HCT116 (cell line): Measurements from ENCODE around the gene DNASE2. TPM values are rescaled to one million over a fixed set of nuclear protein-coding genes. Genes with fewer than 3 reads are reported as not detected.
A peak's percentile ranks its signal among the peaks of the same experiment; 100 is the strongest.

ENCODE experiments used
- ATAC-seq: fragments of 200-7000 bp; cut with Tn5 transposase; 2 replicates; pipeline ENCODE4 v1.9.1; 2020; ENCODE audit warnings: mild to moderate bottlenecking, moderate library complexity
- BruUV-seq: library from RNA; stranded (reverse); fragments of 400-500 nt; replicated peaks from 2 replicates; lab custom pipeline; 2021; lab: Mats Ljungman, UMichigan
- CTCF ChIA-PET: fragments of 300-600 bp; sonication (Branson Sonifier 250); formaldehyde crosslinking; loops from one replicate; lab custom pipeline; 2021; ENCODE audit warnings: antibody characterized with exemption; lab: Charles Lee
- POLR2A ChIA-PET: fragments of 300-600, 350-600 bp; sonication (Branson Sonifier 250); formaldehyde crosslinking; loops from one replicate; lab custom pipeline; 2021; ENCODE audit warnings: antibody characterized with exemption; lab: Charles Lee
- RAD21 ChIA-PET, 2 experiments: fragments of 300-600 bp; sonication (Branson Sonifier 250); formaldehyde crosslinking; loops; one replicate each; lab custom pipeline; 2023; ENCODE audit warnings: low total read pairs in 2 of 2; ENCODE audit not compliant: uncharacterized antibody in 2 of 2, unreplicated experiment in 2 of 2, low non-redundant PET in 1 of 2; lab: Charles Lee
- DNase-seq: peaks from one replicate; pipeline ENCODE4 v3.0.0-alpha.2; 2010; ENCODE audit warnings: low read depth, low spot score
- H2AFZ ChIP-seq: fragments of 200-600 bp; shearing (Covaris generic), sonication (generic); 2 replicates; pipeline ENCODE4 v1.6.1; 2017; ENCODE audit warnings: low read depth, mixed run types, mixed read lengths, antibody characterized with exemption, low read length; ENCODE audit not compliant: poor library complexity, severe bottlenecking
- H3K27ac ChIP-seq: 2 replicates; pipeline ENCODE4 v1.5.1; 2012; ENCODE audit warnings: low read depth, low read length
- H3K27me3 ChIP-seq: fragments of 200-600 bp; sonication (generic); 2 replicates; pipeline ENCODE4 v1.6.1; 2016; ENCODE audit warnings: mixed run types, low read length, mixed read lengths; ENCODE audit not compliant: insufficient read depth
- H3K36me3 ChIP-seq, 2 experiments: fragments of 200-500 bp in 1 of 2; fragments of 200-600 bp in 1 of 2; sonication (Bioruptor generic) in 1 of 2; sonication (generic) in 1 of 2; 2 replicates each; pipeline versions ENCODE4 v1.5.1 to v1.6.1; 2014 to 2016; ENCODE audit warnings: low read length in 2 of 2, inconsistent platforms in 1 of 2, mixed read lengths in 1 of 2, mixed run types in 1 of 2; ENCODE audit not compliant: insufficient read depth in 2 of 2, control insufficient read depth in 1 of 2
- H3K4me1 ChIP-seq, 2 experiments: fragments of 200-600 bp in 1 of 2; sonication (generic) in 1 of 2; 2 replicates each; pipeline versions ENCODE4 v1.5.1 to v1.6.1; 2012 to 2017; ENCODE audit warnings: low read length in 2 of 2, inconsistent platforms in 1 of 2, mild to moderate bottlenecking in 1 of 2, mixed read lengths in 1 of 2, mixed run types in 1 of 2, moderate library complexity in 1 of 2; ENCODE audit not compliant: insufficient read depth in 2 of 2, control insufficient read depth in 1 of 2
- H3K4me2 ChIP-seq: fragments of 200-600 bp; sonication (generic); 2 replicates; pipeline ENCODE4 v1.6.1; 2017; ENCODE audit warnings: mixed run types, low read length, mixed read lengths
- H3K4me3 ChIP-seq, 2 experiments: fragments of 200-600 bp in 1 of 2; sonication (generic) in 1 of 2; replicated peaks in 1 of 2; 2 replicates each; pipeline ENCODE4 v1.5.1; 2011 to 2016; ENCODE audit warnings: low read length in 2 of 2, control low read depth in 1 of 2, low read depth in 1 of 2, mild to moderate bottlenecking in 1 of 2, mixed read lengths in 1 of 2, mixed run types in 1 of 2
- H3K79me2 ChIP-seq: fragments of 200-600 bp; sonication (generic); 2 replicates; pipeline ENCODE4 v1.6.1; 2017; ENCODE audit warnings: mild to moderate bottlenecking, mixed run types, low read length, moderate library complexity, mixed read lengths; ENCODE audit not compliant: insufficient read depth
- H3K9ac ChIP-seq: fragments of 200-600 bp; sonication (generic); 2 replicates; pipeline ENCODE4 v1.6.1; 2016; ENCODE audit warnings: low read length, mixed read lengths
- H3K9me2 ChIP-seq: fragments of 200-600 bp; sonication (generic), shearing (Covaris generic); 2 replicates; pipeline ENCODE4 v1.6.1; 2017; ENCODE audit warnings: mixed run types, mild to moderate bottlenecking, moderate library complexity; ENCODE audit not compliant: insufficient read depth
- H3K9me3 ChIP-seq, 2 experiments: fragments of 200-500 bp in 1 of 2; fragments of 200-600 bp in 1 of 2; sonication (Bioruptor generic) in 1 of 2; sonication (generic) in 1 of 2; 2 replicates each; pipeline ENCODE4 v1.6.1; 2014 to 2017; ENCODE audit warnings: low read length in 2 of 2, mixed read lengths in 2 of 2, inconsistent platforms in 1 of 2, low read depth in 1 of 2, mild to moderate bottlenecking in 1 of 2, mixed run types in 1 of 2, moderate library complexity in 1 of 2; ENCODE audit not compliant: control insufficient read depth in 1 of 2, insufficient read depth in 1 of 2
- H4K20me1 ChIP-seq: fragments of 200-600 bp; sonication (generic), shearing (Covaris generic); 2 replicates; pipeline ENCODE4 v1.6.1; 2017; ENCODE audit warnings: mixed run types, mild to moderate bottlenecking, moderate library complexity; ENCODE audit not compliant: insufficient read depth
- CEBPB ChIP-seq: IDR thresholded peaks from 2 replicates; pipeline ENCODE4 v1.6.1; 2012; ENCODE audit warnings: low read depth
- ELF1 ChIP-seq: IDR thresholded peaks from 2 replicates; pipeline ENCODE4 v1.6.1; 2012; ENCODE audit warnings: low read depth, borderline replicate concordance
- EZH2 ChIP-seq: fragments of 200-600 bp; sonication (generic); IDR thresholded peaks from 2 replicates; pipeline ENCODE4 v1.6.1; 2017; ENCODE audit warnings: antibody characterized with exemption, mixed run types
- EZH2phosphoT487 ChIP-seq: fragments of 200-600 bp; IDR thresholded peaks from 2 replicates; pipeline ENCODE4 v1.6.1; 2018; ENCODE audit warnings: antibody characterized with exemption, borderline replicate concordance
- POLR2A ChIP-seq: IDR thresholded peaks from 2 replicates; pipeline ENCODE4 v1.7.0; 2011; ENCODE audit warnings: borderline replicate concordance; ENCODE audit not compliant: insufficient read depth, insufficient read length; ENCODE audit errors: extremely low read depth
- POLR2AphosphoS5 ChIP-seq: IDR thresholded peaks from 2 replicates; pipeline ENCODE4 v1.6.1; 2011; ENCODE audit warnings: mild to moderate bottlenecking, low read depth, low read length, moderate library complexity
- TCF7L2 ChIP-seq: IDR thresholded peaks from 2 replicates; pipeline ENCODE4 v1.7.0; 2011; ENCODE audit warnings: borderline replicate concordance, inconsistent platforms; ENCODE audit not compliant: insufficient read depth, insufficient read length; ENCODE audit errors: extremely low read depth
- ZBTB33 ChIP-seq: IDR thresholded peaks from 2 replicates; pipeline ENCODE4 v1.6.1; 2011; ENCODE audit warnings: mild to moderate bottlenecking, low read length, moderate library complexity; ENCODE audit not compliant: insufficient replicate concordance; ENCODE audit errors: extremely low read depth
- ZFX ChIP-seq: fragments of 450-650 bp; IDR thresholded peaks from 2 replicates; pipeline ENCODE4 v1.6.1; 2017
- ZNF274 ChIP-seq: fragments of 200-500 bp; sonication (Bioruptor generic); IDR thresholded peaks from 2 replicates; pipeline ENCODE4 v1.6.1; 2014; ENCODE audit warnings: mild to moderate bottlenecking, low read depth, low read length, inconsistent platforms
- intact Hi-C: fragments of 100-400 bp; cut with micrococcal nuclease; formaldehyde crosslinking; loops from 2 replicates; pipeline ENCODE4 v1.10.0; 2022
- total RNA-seq: library from RNA; stranded (reverse); gene quantifications from one replicate; pipeline ENCODE4 v1.2.1, GENCODE V29; 2021; ENCODE audit not compliant: unreplicated experiment

The DNASE2 gene
- total RNA-seq, 1 experiment from 2014 or later = 36.6 TPM

GRCh38 chr19:12872255-12872654 is 9.0 kb downstream of the DNASE2 start:
- DNase-seq (no peak), ATAC-seq (peak; percentile 45)
- Histone ChIP-seq H3K4me3 (no peak overlapping the region), H2AFZ (no peak overlapping the region), H3K9ac (no peak overlapping the region), H3K9me2 (no peaks in the 10 kb centered on the region), H3K79me2 (no peaks in the 10 kb centered on the region), H3K36me3 (peaks cover 0 to 8% of the 10 kb centered on the region in 2 experiments; a peak in 2 of 4 replicates), H3K4me1 (no peaks in the 10 kb centered on the region), H3K27ac (no peak overlapping the region), H4K20me1 (no peaks in the 10 kb centered on the region), H3K9me3 (no peaks in the 10 kb centered on the region; a peak in 1 of 4 replicates), H3K27me3 (no peaks in the 10 kb centered on the region), H3K4me2 (no peak overlapping the region)
- TF ChIP-seq EZH2 = no peak
- no peak for TF ChIP-seq TCF7L2
- no peak for TF ChIP-seq EZH2phosphoT487
- no peak for TF ChIP-seq ZFX
- TF ChIP-seq ZNF274 = no peak
- TF ChIP-seq CEBPB = no peak
- TF ChIP-seq ZBTB33 = no peak
- no peak for TF ChIP-seq ELF1
- no peak for TF ChIP-seq POLR2AphosphoS5
- TF ChIP-seq POLR2A = no peak
- intact Hi-C loops = no loop called here
- RAD21 ChIA-PET = interaction anchor here in 1 of 2 experiments (0.6 kb wide), 1 partner anchor 106 kb away, joined by 3 read pairs; no protein-coding TSS in a partner anchor
- no TSS peak for BruUV-seq
- POLR2A ChIA-PET = interaction anchor here (1.1 kb wide), 1 partner anchor 9 kb away, joined by 3 read pairs; the partner anchor contains the start of gene DNASE2
- CTCF ChIA-PET = no interaction called here
